OCI-LY3 (cell line): ENCODE data around the gene TRIM26.

Experiments
- H2AFZ ChIP-seq: fragments of 200-600, 300-600 bp; shearing (Covaris generic); 2 replicates; pipeline ENCODE4 v1.6.0; 2014; ENCODE audit warnings: antibody characterized with exemption, low read depth, low read length
- H3K27ac ChIP-seq: fragments of 200-600, 300-600 bp; sonication (generic); 2 replicates; pipeline ENCODE4 v1.5.1; 2014; ENCODE audit warnings: mild to moderate bottlenecking, low read length, moderate library complexity, mixed read lengths
- H3K27me3 ChIP-seq: fragments of 200-600, 300-600 bp; sonication (generic); 2 replicates; pipeline ENCODE4 v1.6.1; 2014; ENCODE audit warnings: low read depth, low read length, mixed read lengths
- H3K36me3 ChIP-seq: fragments of 200-600, 300-600 bp; sonication (generic); replicated peaks from 2 replicates; pipeline ENCODE3; 2014; ENCODE audit warnings: low read depth, low read length, mixed read lengths
- H3K4me1 ChIP-seq: fragments of 300-600, 200-600 bp; sonication (generic); 2 replicates; pipeline ENCODE4 v1.6.1; 2014; ENCODE audit warnings: low read length, mixed read lengths
- H3K4me2 ChIP-seq: fragments of 200-600, 300-600 bp; sonication (generic); 2 replicates; pipeline ENCODE4 v1.6.1; 2014; ENCODE audit warnings: low read length, mixed read lengths
- H3K4me3 ChIP-seq: fragments of 300-600, 200-600 bp; sonication (generic); 2 replicates; pipeline ENCODE4 v1.5.1; 2014; ENCODE audit warnings: antibody characterized with exemption, mild to moderate bottlenecking, low read length, moderate library complexity
- H3K79me2 ChIP-seq: fragments of 300-600, 200-600 bp; shearing (Covaris generic); 2 replicates; pipeline ENCODE4 v1.6.1; 2014; ENCODE audit warnings: mild to moderate bottlenecking, low read length, mixed read lengths
- H3K9ac ChIP-seq: fragments of 300-600, 200-600 bp; shearing (Covaris generic); 2 replicates; pipeline ENCODE4 v1.6.0; 2014; ENCODE audit warnings: mild to moderate bottlenecking, low read length, moderate library complexity
- H3K9me3 ChIP-seq: fragments of 200-600, 300-600 bp; shearing (Covaris generic); 2 replicates; pipeline ENCODE4 v1.6.1; 2014; ENCODE audit warnings: low read length, mixed read lengths; ENCODE audit not compliant: insufficient read depth
- H4K20me1 ChIP-seq: fragments of 200-600, 300-600 bp; sonication (generic); 2 replicates; pipeline ENCODE4 v1.6.1; 2016; ENCODE audit warnings: low read length, mixed read lengths; ENCODE audit not compliant: insufficient read depth
- EZH2phosphoT487 ChIP-seq: fragments of 200-600 bp; shearing (Covaris generic); IDR thresholded peaks from 2 replicates; pipeline ENCODE4 v1.6.1; 2018; ENCODE audit warnings: antibody characterized with exemption, mixed run types, low read depth
- TF ChIP-seq, protein P1 (sequence below): fragments of 200-600, 300-600 bp; sonication (generic); IDR thresholded peaks from 2 replicates; pipeline ENCODE4 v1.5.1; 2014; ENCODE audit warnings: antibody characterized with exemption, low read length, low read depth

TRIM26 gene

DNA sequence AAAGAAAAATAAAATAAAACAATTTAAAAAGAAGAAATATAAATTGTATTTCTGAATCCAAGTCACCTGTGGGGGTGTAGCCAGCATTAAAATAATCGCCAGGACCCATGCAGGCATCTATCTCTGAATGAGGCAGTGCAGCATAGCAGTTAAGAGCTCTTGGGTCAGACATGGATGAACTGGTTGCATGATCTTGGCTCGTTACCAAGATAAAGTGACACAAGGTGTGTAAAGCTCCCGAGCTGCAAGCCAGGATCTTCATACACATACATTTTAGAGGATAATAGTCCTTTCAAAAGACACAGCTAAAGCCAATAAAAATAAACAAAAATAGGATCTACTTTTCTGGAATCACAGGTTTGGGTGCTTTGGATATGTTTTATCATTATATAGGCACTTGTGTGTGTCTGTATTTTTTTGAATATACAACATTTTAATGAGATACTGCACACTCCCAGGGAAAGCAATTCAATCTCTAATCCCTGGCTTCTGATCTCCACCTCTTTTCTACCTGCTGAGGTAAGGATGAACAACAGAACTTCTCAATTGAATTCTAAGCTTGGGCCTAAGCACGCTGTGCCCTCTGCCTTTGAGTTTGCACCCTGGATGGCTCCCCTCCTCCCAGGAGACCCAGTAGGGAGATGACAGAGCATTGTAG is 61.1 kb downstream of the TRIM26 start:
- no peak for TF ChIP-seq EZH2phosphoT487
- TF ChIP-seq, protein P1, sequence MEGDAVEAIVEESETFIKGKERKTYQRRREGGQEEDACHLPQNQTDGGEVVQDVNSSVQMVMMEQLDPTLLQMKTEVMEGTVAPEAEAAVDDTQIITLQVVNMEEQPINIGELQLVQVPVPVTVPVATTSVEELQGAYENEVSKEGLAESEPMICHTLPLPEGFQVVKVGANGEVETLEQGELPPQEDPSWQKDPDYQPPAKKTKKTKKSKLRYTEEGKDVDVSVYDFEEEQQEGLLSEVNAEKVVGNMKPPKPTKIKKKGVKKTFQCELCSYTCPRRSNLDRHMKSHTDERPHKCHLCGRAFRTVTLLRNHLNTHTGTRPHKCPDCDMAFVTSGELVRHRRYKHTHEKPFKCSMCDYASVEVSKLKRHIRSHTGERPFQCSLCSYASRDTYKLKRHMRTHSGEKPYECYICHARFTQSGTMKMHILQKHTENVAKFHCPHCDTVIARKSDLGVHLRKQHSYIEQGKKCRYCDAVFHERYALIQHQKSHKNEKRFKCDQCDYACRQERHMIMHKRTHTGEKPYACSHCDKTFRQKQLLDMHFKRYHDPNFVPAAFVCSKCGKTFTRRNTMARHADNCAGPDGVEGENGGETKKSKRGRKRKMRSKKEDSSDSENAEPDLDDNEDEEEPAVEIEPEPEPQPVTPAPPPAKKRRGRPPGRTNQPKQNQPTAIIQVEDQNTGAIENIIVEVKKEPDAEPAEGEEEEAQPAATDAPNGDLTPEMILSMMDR, result no peak
- Histone ChIP-seq H3K36me3 (no peaks in the 10 kb centered on the region), H3K9ac (no peak overlapping the region), H3K9me3 (no peaks in the 10 kb centered on the region), H3K4me3 (no peak overlapping the region), H3K27ac (no peak overlapping the region), H4K20me1 (no peaks in the 10 kb centered on the region), H2AFZ (no peak overlapping the region), H3K27me3 (no peaks in the 10 kb centered on the region), H3K79me2 (no peaks in the 10 kb centered on the region), H3K4me2 (no peak overlapping the region), H3K4me1 (peaks cover 21% of the 10 kb centered on the region)

DNA sequence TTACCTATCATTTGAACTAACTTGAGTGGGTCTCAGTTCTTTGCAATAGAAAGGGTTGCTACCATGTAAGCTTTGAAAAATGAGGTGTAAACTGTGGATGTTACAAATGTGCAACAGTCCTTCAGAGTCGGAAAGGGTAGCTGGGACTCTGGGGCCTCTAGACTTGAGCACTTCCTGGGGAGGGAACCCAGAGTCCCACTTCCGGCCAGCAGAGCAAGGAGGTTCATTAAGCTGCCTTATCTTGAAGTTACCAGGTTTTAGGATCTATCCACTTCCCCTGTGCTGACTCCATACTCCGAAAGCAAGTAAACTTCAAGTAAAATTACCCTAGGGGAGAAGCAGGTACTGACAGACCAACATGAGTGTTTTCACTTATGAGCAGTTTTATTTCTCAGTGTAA is 61.6 kb downstream of the TRIM26 start:
- Histone ChIP-seq H4K20me1 (no peaks in the 10 kb centered on the region), H3K4me1 (peaks cover 16% of the 10 kb centered on the region), H3K4me3 (no peak overlapping the region), H3K79me2 (no peaks in the 10 kb centered on the region), H3K9ac (no peak overlapping the region), H3K36me3 (no peaks in the 10 kb centered on the region), H3K27ac (no peak overlapping the region), H3K9me3 (no peaks in the 10 kb centered on the region), H3K27me3 (no peaks in the 10 kb centered on the region), H3K4me2 (no peak overlapping the region), H2AFZ (no peak overlapping the region)
- no peak for TF ChIP-seq EZH2phosphoT487
- TF ChIP-seq, protein P1, result no peak

DNA sequence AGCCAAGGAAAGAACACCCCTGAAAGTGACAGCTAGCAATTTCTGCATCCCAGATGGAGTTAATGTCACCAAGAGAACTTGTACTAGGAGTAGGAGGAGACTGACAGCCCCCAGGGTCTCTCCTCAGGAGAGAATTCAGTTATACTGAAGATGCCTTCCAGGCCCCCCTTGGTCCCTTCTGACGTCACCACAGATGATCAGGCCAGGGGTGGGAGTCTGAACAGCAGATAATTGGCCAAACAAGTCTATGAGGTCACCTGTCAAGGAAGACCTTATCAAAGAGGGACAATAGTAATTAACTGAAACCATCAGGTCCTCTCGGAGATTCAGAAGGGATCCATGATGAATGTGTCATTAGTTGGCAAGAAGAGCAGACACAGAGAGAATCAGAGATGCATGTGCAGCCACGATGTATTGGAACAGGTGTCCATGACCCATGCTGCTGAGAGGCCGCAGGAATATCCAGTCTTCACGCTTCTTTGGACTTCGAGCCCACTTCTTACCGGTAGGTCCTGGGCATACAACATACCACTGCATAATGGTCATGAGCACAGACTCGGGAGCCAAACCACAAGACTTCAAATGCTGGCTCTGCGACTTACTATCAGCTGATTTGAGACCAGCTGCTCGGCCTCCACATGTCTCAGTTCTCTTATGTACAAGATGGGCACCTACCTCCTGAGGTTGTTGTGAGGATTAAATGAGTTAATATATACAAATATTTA is 62.4 kb downstream of the TRIM26 start:
- H3K36me3 ChIP-seq, result no peaks in the 10 kb centered on the region
- TF ChIP-seq, protein P1, result no peak
- no peak for TF ChIP-seq EZH2phosphoT487
- H2AFZ ChIP-seq, result no peak overlapping the region
- no peaks in the 10 kb centered on the region for H4K20me1 ChIP-seq
- no peak overlapping the region for H3K4me2 ChIP-seq
- no peaks in the 10 kb centered on the region for H3K79me2 ChIP-seq
- H3K9me3 ChIP-seq, result no peaks in the 10 kb centered on the region
- H3K27me3 ChIP-seq, result no peaks in the 10 kb centered on the region
- H3K9ac ChIP-seq, result no peak overlapping the region
- no peak overlapping the region for H3K4me3 ChIP-seq
- no peak overlapping the region for H3K27ac ChIP-seq
- peaks cover 10% of the 10 kb centered on the region for H3K4me1 ChIP-seq

DNA sequence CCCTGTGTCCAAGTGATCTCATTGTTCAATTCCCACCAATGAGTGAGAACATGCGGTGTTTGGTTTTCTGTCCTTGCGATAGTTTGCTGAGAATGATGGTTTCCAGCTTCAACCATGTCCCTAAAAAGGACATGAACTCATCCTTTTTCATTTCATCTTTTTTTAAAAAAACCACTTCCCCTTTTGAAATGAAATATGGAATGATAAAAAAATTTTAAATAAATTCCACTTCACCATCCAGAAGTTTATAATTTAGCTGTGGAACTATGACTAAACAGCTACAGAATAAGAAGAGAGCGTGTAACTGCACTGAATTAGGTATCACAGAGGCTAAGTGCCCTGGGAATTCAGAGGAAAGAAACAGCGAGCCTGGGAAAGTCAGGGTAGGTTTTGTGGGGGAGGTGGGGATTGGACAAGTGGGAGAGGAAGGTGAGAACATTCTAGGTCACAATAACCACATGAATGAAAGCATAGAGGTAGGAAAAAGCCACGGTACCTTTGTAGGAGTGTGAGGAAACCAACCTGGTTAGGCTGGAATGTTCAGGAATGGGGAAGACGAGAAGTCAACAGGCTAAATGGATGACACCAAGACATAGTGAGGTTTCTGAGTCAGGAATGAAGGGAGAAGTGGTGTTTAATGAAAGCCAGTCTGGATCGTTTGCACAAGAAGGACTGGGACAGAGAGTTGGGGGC is 63.2 kb downstream of the TRIM26 start:
- no peak overlapping the region for H2AFZ ChIP-seq
- H4K20me1 ChIP-seq, result no peaks in the 10 kb centered on the region
- no peak overlapping the region for H3K4me2 ChIP-seq
- no peak overlapping the region for H3K9ac ChIP-seq
- no peaks in the 10 kb centered on the region for H3K36me3 ChIP-seq
- no peaks in the 10 kb centered on the region for H3K9me3 ChIP-seq
- no peaks in the 10 kb centered on the region for H3K79me2 ChIP-seq
- H3K4me3 ChIP-seq, result no peak overlapping the region
- no peak for TF ChIP-seq EZH2phosphoT487
- TF ChIP-seq, protein P1, result no peak
- no peaks in the 10 kb centered on the region for H3K27me3 ChIP-seq
- H3K4me1 ChIP-seq, result peaks cover 10% of the 10 kb centered on the region
- H3K27ac ChIP-seq, result no peak overlapping the region
